ENCODE results near the gene ANK2.
"Not testable (repeated sequence)": the region's sequence is repeated elsewhere in the genome, so short reads cannot be mapped to it uniquely, and the experiment has no call there.

The ANK2 gene

GRCh38 chr4:113221990-113222389 is 172.5 kb downstream of the ANK2 start:
- DNase-seq = no peak

GRCh38 chr4:113222471-113222870 is 173.0 kb downstream of the ANK2 start:
- no peak for DNase-seq

DNA sequence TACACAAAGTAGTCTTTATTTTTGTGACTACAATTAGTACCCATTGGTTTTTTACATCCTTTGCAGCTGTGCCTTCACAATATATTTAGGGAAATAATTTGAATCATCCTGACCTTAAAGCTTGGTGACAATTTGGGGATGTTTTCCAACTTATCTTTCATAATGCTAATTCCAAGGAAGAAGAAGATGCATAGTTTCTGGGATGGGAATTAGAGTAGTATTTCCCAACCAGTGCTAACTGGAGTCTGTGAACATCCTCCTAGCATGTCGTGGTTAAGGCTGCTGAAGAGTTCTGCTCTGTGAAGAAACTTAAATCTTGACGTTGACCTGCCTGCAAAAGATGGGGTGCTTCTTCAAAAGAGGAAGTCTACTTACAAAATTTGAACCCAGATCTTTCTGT is 173.5 kb downstream of the ANK2 start:
- no peak for DNase-seq

GRCh38 chr4:113232194-113232593 is 182.7 kb downstream of the ANK2 start:
- DNase-seq = no peak

GRCh38 chr4:113236916-113237315 is 187.5 kb downstream of the ANK2 start:
- no peak for DNase-seq

- no peak for DNase-seq
Measured at GRCh38 chr4:113243312-113243711, 193.9 kb downstream of the ANK2 start.

DNA sequence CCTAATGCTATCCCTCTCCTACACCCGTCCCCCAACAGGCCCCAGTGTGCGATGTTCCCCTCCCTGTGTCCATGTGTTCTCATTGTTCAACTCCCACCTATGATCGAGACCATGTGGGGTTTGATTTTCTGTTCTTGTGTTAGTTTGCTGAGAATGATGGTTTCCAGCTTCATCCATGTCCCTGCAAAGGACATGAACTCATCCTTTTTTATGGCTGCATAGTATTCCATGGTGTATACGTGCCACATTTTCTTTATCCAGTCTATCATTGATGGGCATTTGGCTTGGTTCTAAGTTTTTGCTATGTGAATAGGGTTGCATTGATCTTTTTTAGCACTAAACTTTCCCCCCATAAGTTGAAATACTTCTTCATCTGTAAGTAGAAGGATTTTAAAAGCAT is 195.3 kb downstream of the ANK2 start:
- DNase-seq = not testable (repeated sequence)

- DNase-seq = no peak
Measured at GRCh38 chr4:113248320-113248719, 198.9 kb downstream of the ANK2 start.

DNA sequence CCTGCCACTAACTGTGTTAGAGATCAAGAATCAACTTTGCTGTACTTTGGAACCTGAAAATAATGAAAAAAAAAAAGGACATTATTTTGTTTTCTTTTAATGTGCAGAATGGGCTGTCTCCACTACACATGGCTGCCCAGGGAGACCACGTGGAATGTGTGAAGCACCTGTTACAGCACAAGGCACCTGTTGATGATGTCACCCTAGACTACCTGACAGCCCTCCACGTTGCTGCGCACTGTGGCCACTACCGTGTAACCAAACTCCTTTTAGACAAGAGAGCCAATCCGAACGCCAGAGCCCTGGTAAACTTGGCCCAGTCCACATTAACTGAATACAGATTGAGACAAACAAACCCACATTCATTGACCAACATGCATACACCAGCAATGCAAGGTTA is 206.2 kb downstream of the ANK2 start:
- DNase-seq = no peak

DNA sequence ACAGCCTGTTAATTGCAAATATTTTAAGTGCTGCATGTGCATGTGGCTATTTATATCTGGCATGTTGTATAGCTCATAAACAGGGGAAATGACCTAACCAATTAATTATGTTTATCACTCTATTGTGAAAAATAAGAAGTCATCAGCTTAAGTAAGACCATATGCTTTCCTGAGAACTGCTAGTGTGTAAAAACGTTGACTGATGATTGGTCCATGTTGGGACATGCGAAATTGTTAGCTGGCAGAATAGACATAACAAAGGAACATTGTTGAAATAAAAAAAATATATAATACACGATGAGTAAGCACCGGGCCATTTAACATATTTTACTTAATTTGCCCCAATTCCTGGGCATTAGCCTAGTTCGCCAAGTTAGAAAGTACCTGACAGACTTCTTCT is 207.5 kb downstream of the ANK2 start:
- no peak for DNase-seq

DNA sequence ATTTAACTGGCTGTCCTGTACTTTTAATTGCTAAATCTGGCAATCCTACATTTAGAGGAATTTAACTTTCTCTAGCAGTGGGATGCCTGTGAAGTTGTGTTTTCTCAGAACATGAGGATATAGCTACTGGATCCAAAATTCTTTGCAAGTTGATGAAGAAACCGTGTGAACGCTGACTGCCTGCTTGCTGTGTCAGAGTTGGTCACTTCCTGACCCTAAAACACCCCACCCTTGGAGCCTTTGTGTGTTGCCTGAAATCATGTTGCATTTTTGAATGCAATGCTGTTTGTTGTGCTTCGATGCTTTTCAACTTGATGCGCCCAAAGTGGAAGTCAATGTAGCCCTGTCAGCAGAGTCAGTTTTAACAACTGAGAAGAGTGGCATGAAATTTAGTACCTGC is 211.2 kb downstream of the ANK2 start:
- DNase-seq = no peak

DNA sequence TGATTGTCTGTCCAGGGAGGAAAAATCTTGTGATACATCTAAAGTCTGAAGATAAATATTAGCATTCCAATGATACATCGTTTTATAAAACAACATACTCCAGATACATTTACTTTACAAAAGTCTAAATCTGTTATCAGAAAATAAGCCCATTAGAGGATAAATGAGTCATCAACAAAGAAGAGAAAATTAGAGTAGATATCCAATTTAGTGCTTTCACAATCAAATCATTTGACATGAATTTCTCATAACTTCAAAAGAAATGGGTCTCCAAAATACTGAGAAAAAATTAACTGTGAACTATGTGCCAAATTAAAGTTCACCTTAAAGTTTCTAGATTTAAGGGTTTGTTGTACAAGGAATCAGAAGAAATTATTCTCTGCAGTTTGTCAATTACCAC is 213.8 kb downstream of the ANK2 start:
- no peak for DNase-seq

GRCh38 chr4:113270520-113271319 is 221.3 kb downstream of the ANK2 start:
- no peak for DNase-seq

DNA sequence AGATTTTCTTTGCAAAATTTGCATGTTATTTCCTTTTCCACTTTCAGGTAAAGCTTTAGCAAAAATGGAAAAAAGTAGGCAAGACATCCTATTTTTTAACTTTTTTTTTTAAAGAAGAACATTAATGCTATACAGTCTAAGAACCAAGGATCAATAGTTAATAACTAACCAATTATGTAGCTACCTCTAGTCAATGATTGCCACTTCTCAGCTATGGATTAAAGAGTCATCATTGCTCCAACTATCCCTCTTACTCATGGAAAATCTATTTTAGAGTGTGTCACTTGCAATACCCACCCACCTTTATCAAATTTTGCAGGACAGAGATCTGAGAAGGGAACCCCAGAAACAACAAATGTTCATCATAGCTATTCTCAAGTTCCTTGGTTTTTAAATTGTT is 223.1 kb downstream of the ANK2 start:
- DNase-seq = no peak

DNA sequence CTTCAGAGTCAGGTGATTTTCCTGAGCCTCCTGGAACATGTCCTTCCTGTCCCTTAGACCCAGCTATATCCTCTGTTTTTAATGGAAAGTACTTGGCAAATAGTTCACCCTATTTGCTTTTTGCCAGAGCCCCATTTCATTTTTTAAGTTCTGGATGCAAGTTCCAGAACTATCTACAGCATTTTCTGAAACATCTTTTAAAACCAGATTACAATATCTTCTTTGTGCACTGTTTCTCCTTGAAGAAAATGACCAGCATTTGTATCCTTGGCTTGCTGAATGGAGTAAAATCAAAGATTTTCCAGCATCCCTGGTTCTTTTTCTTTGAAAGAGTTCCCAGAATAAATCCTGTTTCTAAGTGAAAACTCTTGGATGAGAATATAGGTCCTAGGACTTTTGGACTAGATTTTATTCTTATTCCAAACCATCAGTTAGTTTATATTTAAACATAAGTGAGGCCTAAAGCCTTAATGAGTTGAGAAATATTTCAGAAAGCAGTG is 224.3 kb downstream of the ANK2 start:
- no peak for DNase-seq

DNA sequence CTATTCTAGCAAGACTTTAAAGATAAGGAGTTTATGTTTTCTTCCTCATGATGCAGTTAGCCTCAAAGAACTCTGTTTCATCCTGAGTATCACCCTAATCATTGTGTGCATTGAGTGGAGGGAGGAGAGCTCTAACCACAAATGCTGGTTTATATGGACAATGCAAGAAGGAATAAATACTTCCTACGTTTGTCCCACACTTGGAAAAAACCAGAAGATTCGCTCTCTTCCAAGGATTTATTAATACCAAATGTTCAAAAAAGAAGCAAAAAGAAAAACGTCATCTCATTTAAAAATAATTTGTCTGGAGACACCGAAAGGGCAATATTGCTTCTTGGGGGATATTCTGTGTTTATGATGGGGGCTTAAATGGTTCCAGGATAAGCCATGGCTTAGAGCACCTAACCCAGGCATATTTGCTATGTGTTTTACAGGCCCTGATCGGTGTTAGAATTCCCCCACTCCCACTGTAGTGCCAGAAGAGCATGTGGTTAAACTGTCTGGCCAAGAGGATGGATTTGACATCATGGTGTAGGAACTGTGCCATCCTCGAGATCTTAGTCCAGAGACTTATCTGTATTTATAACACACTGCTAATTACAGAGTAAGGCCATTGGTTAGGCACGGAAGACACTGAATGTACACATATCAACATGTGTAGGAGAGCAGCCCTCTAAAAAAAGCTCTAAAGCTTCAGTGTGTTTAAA is 227.2 kb downstream of the ANK2 start:
- peak; percentile 72 for DNase-seq

DNA sequence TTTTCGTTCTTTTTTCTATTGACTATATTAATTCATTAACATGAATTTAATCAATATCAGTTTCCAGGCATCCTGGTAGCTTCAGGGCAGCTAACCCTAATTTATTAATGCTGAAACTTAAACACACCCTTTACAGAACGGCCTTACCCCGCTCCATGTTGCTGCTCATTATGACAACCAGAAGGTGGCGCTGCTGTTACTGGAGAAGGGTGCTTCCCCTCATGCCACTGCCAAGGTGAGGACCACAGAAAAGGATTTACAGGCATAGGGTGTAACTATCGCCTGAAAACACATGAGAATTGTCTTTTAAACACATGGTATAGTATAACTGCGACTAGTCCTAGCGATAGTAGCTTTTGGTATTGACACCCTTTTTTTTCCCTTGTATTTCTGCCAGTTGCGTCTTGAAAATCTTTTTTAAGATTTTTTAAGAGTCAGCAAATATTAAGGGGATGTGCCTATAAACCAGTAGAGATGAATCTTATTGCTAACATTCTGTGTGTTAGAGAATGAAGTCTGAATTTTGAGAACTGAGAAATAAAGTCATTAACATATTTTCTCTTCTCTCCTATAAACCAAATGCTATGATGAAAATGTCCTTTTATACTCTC is 229.0 kb downstream of the ANK2 start:
- DNase-seq = peak; percentile 82

DNA sequence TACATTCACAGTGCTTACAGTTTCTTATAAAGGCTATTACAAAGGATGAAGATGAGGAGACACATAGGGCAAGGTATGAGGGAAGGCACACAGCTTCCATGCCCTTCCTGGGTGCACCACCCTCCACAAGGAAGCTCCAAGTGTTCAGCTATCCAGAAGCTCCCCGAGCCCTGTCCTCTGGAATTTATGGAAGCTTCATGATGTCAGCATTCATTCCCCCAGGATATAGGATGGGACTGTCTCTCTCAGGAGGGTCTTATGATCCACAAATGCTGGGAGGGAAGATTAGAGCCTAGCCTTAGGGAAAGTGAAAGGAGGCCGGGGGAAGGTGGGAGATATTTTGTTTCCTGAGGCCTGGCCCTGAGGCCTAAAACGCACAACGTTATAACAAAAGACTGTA is 236.0 kb downstream of the ANK2 start:
- DNase-seq = no peak

DNA sequence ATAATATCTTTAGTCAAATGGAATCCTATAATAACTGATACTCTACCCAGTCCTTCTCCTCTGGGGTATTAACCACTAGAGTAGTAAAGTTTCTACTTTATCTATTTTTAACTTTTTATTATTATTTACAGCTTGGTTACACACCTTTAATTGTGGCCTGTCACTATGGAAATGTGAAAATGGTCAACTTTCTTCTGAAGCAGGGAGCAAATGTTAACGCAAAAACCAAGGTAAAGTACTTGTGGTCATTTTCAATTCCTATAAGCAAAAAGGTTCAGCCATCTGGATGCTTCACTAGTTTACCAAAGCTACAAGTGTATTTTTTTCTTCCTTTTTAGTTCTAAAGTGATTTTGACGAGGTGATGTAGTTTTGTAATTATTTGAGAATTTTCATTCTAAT is 238.8 kb downstream of the ANK2 start:
- DNase-seq = no peak

GRCh38 chr4:113288696-113289095 is 239.2 kb downstream of the ANK2 start:
- DNase-seq = no peak

DNA sequence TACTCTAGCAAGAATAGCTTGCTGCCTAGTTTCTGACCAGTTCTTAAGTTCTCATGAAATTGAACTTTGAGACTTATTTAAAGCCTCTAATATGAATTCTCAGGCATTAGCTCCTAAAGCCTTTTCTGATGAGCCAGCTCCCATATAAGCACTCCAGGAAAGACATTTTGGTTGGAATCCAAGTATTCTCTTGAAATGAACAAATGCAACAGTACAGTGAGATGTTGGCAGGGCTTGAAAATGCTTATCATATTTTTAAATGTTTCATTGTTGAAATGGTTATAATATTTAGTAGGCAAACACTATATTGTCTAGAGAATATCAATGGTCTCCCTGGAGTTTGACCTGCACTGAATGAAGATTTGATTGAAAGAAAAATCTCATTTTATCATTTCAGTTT is 240.3 kb downstream of the ANK2 start:
- no peak for DNase-seq

DNA sequence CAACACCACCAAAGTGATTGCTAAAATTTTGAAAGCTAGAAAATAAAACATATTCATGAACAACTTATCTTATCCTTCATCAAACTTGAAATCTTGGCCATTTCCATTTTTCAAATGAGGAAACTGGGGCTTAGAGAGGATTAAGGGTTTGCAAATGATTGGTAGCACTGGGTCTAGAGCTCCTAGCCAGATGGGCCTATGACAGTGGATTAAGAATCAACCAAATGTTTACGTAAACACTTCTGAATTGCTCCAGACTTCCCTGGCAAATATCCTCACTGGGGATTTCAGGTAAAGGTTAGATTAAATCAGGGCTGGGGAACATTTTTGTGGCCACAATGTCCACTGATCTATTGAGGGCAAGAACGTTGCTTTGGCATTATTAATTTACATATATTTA is 241.2 kb downstream of the ANK2 start:
- DNase-seq = no peak

- DNase-seq = peak; percentile 86
Measured at GRCh38 chr4:113292371-113293042, 243.1 kb downstream of the ANK2 start.

All from right hindlimb (tissue), 1 donor.